Activated CD8-positive, alpha-beta memory T cell treated with anti-CD3 and anti-CD28 coated beads, Interleukin-2, amount 50 U/mL, for 1 hour (primary cell): ENCODE results near the gene NRN1L.
A peak's percentile ranks its signal among the peaks of the same experiment; 100 is the strongest.

Experiments used
- DNase-seq: peaks from one replicate; pipeline ENCODE4 v3.0.0-alpha.2; 2020; ENCODE audit errors: extremely low read depth

NRN1L gene

GRCh38 chr16:67935402-67936123, 50.9 kb downstream of the NRN1L start:
- DNase-seq = peak; percentile 87
